NK-92 (cell line): ENCODE data around the gene GLB1L2.

Source experiments
- DNase-seq: peaks from one replicate; lab custom pipeline; 2025; ENCODE audit not compliant: unreplicated experiment; lab: John Stamatoyannopoulos, UW

Gene GLB1L2

GRCh38 chr11:134401825-134402809, 70.3 kb downstream of the GLB1L2 start:
- no peak for DNase-seq

DNA sequence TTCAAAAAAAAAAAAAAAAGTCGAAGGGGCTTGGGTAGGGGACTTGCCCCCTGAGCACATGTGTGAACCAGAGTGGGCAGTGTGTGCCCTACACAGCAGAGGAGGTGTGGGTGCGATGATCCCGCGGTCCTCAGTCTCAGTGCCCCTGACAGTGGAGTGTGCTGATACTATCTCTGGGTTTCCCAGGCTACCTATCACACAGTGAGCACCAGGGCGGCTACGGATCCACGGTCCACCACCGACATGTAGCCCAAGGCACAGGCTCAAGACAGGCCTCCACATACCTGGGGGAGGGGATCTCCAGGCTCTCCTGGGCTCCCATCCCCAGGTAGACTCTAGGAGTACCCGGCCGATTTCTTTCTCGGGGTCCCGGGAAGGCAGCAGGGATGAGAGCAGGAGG, 71.1 kb downstream of the GLB1L2 start:
- DNase-seq = no peak

GRCh38 chr11:134404575-134405341, 73.0 kb downstream of the GLB1L2 start:
- DNase-seq = no peak

GRCh38 chr11:134405436-134405835, 73.6 kb downstream of the GLB1L2 start:
- no peak for DNase-seq

DNA sequence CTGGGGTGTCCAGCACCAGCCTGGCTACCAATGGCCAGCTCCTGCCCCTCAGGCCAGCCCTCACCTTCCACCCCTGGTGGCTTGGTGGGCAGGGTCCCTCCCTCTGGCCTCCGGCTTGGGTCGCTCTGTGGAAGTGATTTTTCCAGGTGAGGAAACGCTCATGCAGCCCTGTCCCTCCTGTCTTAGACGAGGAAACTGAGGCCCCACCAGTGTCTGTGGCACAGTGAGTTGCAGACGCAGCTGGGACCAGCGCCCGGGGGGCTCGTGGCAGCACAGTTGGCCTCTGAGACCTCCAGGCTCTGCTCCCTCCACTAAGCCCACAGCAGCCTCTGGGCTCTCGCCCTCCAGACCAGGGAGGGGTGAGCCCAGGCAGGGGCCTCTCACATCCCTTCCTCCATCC, 74.1 kb downstream of the GLB1L2 start:
- no peak for DNase-seq

- no peak for DNase-seq
Measured at GRCh38 chr11:134406264-134407185, 74.7 kb downstream of the GLB1L2 start.

GRCh38 chr11:134407321-134407828, 75.6 kb downstream of the GLB1L2 start:
- DNase-seq = no peak

- no peak for DNase-seq
Measured at GRCh38 chr11:134407923-134408322, 76.1 kb downstream of the GLB1L2 start.

DNA sequence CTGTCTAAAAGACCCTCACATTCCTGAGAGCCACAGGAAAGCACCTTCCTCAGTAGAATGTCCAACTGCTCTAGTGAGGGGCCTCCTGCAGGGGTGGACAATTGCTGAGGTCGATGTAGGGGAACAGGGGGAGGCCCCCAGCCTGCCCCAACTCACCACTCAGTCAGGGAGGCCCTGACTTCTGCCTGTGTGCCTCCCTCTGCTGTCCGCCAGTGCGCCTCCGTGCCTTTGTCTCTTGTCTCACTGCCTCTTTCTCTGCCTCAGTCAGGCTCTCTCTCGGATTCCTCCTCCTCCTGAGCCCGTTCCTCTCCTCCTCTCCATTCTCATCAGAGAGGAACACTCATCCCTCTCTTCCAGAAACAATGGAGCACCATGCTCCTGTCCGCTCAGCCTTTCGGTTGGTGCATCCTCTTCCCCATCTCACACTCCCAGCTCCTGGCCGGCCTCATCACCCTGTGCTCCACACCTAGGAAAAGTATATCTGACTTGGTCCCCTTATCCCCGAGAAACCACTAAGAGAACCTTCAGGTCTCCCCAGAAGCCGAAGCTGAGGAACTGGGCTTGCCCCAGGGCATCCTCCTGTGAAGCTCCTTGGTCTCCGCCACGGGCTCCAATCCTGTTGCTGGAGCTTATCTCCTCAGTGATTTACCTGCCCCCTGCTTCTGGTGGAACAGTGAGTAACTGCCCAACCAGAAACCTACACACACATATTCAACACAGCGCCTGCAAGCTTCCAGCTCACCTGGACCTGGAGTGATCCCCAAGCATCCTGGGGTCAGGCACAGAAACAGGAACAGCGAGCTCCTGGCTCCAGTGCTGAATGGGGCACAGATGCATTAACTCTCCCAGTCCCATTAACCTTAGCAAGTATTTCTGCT, 78.0 kb downstream of the GLB1L2 start:
- no peak for DNase-seq

- DNase-seq = no peak
Measured at GRCh38 chr11:134410766-134411165, 79.0 kb downstream of the GLB1L2 start.

DNA sequence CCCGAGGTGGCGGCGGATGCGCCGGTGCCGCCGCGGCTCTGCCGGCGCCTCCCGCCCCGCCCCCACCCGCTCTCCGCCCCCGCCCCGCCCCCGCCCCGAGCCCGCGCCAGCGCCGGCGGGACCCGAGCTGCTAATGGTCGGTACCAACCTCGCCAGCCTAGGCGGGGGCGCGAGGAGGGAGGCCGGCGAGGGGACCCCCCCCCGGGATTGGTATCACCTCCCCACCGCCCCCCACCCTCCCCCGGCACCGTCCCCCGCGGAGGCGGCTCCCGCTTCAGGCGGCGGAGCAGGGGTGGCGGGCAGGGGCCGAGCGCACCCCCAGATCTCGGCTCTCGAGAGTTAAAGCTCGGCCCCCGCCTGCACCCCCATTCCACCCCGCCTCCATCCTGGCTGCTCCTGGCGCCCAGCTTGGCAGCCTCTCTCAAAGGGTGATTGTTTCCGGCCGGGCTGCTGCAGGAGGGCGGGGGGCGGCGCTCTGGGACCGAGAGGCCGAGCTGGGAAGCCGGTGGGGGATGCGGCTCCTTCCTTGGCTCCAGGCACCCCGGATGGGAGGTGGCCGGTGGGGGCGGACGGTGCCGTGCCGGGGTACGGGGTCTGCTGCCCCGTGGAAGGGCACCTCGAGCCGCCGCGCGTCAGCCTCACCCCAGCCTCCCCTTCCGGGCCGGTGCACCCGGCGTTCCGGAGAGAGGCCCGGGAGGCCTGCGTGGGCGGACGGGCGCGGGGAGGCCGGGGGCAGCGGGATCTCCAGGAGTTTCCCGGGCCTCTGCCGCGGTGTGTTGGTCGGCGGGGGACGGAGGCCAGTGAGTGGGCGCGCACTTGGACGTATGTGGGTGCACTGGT, 80.6 kb downstream of the GLB1L2 start, which contains the start of gene B3GAT1:
TSS of gene B3GAT1 (minus strand) at position 40 of the 840 bp plus-strand sequence. CDS start 24,583 bp downstream, outside the sequence.
- no peak for DNase-seq

- DNase-seq = no peak
Measured at GRCh38 chr11:134413043-134413825, 81.4 kb downstream of the GLB1L2 start.

DNA sequence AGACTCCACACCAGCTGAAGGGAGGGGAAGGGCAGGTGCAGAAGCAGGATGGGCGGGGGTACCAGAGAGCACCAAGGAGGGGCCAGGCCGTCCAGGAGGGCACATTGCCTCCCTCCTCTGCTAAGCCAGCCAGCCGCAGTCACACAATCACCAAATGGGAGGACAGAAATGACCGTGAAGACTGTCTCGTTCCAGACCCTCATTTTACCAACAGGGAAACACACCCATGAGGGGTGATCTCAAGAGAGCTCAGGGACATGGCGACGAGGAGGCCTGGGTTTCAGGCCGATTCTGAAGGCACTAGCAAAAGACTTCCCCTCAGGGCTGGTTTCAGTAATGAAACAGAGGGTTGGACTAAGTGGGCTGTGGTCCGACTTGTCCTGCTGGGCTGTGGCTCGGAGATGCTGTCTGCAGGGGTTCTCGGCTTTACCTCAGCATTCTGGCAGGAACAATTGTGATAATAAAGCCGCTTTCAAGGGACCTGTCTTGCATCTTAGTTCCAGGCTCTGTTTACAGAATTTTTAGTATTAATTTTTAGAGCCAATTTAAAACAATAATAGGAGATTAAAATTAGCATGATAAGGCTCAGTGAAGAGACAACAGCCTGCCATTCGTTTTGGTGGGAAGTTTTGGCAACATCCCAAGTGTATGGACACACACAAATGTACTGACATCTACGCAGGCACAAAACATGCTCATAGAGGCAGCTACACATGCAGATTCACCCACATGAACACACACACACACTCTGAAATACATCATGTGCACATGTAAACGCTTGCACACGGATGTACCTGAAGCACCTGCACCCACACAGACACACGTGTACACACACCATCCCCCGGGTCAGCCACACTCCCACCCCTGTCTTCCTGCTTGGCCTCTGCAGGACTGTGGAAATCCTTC, 82.3 kb downstream of the GLB1L2 start:
- DNase-seq = no peak

DNA sequence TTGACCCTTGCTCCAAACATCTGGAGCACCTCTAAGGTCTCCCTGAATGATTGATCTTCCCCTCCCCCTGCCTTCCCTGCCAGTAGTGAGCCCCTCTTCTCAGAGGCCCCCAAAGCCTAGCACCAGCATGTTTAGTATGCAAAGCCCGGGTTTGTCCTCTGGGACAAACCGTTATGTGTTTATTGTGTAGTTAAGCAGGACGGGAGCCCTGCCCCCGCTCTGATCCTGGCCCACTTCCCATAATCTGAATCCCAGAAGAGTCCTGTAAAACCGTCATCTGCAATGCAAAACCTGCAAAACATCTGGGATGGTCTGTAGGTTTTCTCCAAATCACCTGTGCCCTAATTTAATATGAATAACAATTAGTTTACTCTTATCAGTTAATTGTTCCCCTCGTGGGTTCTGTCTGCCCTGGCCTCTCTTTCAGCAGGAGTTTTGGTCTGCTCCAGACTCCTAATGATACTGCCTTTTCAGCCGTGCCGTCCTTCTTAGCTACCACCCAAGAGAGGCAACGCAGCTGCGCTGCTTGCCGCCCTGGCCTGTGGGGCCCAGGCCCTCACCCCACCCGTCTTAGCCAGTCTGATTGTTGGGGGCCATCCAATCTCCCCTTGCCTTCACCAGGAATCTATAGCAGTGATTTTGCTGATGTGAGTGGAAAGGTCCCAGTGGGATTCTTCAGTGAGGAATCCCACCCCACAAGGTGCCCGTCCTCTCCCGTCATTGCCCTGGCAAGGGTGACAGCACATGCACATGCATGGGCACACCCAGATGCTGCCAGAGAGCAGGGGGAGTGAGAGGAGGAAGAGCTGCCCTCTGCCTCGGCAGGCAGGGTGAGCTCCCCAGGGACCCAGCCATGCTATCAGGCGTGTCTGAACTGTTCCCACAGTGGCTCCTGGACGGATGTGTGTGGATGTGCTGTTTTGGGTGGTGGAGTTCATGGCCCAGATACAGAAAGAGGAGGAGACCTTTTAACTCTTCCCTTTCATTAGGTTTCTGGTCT, 83.3 kb downstream of the GLB1L2 start:
- DNase-seq = no peak

DNA sequence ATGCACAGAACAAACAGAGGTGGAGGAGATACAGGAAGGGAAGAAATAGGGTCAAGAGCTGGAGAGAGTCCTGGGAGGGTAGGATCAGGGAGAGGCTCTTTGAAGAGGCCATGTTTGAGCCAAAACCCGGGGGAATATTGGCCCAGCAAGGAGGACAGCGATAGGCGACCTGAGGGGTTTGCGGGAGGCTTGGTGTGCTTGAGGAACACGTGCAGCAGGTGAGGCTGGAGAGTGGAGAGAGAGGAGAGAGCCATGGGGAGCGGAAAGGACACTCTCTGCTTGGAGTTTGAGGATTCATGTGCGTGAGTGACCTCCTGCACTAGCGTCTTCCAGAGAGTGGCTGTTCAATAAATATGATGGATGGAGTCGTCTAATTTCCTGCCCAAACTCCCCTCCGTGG, 84.9 kb downstream of the GLB1L2 start:
- DNase-seq = no peak
